Vagina (tissue), 2 donors: Measurements from ENCODE around the gene BLM.

ENCODE experiments used
- POLR2A ChIP-seq, 2 donors: fragments of 450-650 bp; IDR thresholded peaks; one replicate each; pipeline ENCODE4 v1.6.1; 2017; ENCODE audit warnings: antibody characterized with exemption in 2 of 2, mild to moderate bottlenecking in 2 of 2, moderate library complexity in 2 of 2
- TF ChIP-seq, protein P1 (sequence below), 3 experiments: fragments of 450-650 bp in 2 of 3; fragments of 200-600 bp in 1 of 3; sonication (generic) in 1 of 3; IDR thresholded peaks; one replicate each; pipeline ENCODE4 v1.5.1; 2017 to 2019; ENCODE audit warnings: antibody characterized with exemption in 3 of 3, mild to moderate bottlenecking in 2 of 3, moderate library complexity in 2 of 3

GRCh38 chr15:90820481-90820880 lies 103.3 kb downstream of the BLM start:
- TF ChIP-seq, protein P1, sequence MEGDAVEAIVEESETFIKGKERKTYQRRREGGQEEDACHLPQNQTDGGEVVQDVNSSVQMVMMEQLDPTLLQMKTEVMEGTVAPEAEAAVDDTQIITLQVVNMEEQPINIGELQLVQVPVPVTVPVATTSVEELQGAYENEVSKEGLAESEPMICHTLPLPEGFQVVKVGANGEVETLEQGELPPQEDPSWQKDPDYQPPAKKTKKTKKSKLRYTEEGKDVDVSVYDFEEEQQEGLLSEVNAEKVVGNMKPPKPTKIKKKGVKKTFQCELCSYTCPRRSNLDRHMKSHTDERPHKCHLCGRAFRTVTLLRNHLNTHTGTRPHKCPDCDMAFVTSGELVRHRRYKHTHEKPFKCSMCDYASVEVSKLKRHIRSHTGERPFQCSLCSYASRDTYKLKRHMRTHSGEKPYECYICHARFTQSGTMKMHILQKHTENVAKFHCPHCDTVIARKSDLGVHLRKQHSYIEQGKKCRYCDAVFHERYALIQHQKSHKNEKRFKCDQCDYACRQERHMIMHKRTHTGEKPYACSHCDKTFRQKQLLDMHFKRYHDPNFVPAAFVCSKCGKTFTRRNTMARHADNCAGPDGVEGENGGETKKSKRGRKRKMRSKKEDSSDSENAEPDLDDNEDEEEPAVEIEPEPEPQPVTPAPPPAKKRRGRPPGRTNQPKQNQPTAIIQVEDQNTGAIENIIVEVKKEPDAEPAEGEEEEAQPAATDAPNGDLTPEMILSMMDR (IDR thresholded peaks at IDR 0.05), result no peak
- TF ChIP-seq POLR2A (IDR thresholded peaks at IDR 0.05), result no peak
